ENCODE measurements around the gene DZIP3.
"Not testable (repeated sequence)": the region's sequence is repeated elsewhere in the genome, so short reads cannot be mapped to it uniquely, and the experiment has no call there.

The DZIP3 gene

DNA sequence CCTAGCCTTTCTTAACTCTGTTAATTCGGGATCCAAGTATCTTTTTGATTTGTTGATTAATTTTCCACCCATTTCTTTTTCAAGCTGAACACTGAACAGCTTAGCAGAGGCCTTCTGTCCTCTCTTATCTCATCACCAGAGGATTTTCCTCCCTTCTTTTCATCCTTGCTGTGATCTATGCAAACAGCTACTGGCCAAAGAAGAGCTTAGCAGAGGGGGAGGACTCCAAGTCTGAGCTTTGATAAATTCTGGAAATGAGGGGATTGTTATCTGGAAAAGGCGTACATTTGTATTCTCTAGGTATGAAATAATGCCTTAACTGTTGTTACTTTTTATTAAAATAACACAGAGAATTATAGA lies 13.4 kb downstream of the DZIP3 start:
- H3K27ac Mint-ChIP-seq = peak overlapping the region; percentile 97
- DNase-seq = no peak
- TF ChIP-seq CTCF (IDR thresholded peaks at IDR 0.05) = no peak

DNA sequence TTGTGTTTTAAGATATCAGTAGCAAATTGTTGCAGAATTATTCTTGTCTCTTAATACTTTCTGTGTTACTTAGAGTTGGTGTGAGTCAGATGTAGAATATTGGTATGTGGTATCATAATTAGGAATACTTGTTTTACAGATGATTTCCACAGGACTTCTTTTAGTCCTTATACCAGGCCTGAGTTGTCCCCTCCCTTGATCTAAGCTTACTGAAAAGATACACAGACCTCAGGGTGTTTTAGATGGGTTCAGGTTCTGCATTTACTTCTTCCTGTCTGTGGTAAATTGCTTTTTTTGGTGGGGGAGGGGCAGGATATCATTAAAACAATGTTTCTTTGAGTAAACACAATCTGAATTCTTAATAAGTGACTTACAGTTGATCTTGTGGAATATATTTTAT lies 14.2 kb downstream of the DZIP3 start:
- no peak overlapping the region for H3K4me3 Mint-ChIP-seq
- H3K4me1 Mint-ChIP-seq = peaks cover 20% of the 10 kb centered on the region
- H3K27me3 Mint-ChIP-seq (ENCODE audit: low read depth, poor library complexity) = peaks cover 2% of the 10 kb centered on the region
- peaks cover 37% of the 10 kb centered on the region for H3K36me3 Mint-ChIP-seq (ENCODE audit: low read depth)
- TF ChIP-seq CTCF (IDR thresholded peaks at IDR 0.05) = no peak
- peaks cover 16% of the 10 kb centered on the region for H3K9me3 Mint-ChIP-seq
- DNase-seq = no peak
- no peak overlapping the region for H3K27ac Mint-ChIP-seq

More for the DNA sequence above, 13.4 kb downstream of the DZIP3 start:
- Mint-ChIP-seq H3K9me3 (peaks cover 16% of the 10 kb centered on the region), H3K27me3 (ENCODE audit: low read depth, poor library complexity) (no peaks in the 10 kb centered on the region), H3K4me1 (peaks cover 20% of the 10 kb centered on the region), H3K4me3 (no peak overlapping the region), H3K36me3 (ENCODE audit: low read depth) (peaks cover 33% of the 10 kb centered on the region)

DNA sequence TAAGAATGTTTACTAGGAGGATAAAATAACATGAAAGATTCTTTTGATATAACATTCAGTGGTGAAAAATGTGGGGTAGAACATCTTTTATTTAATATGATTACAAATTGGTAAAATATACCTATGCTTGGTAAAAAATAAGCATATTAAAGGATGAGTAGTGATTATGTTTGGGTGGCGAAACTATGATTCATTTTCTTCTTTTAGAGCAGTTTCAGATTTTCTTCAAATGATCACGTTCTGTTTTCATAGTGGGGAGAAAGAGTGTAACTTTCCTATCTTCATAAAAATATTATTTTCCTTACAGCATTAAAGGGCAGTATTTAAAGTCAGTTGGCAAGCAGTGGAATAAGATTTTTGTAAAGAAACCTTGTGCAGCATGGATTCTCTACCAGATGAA lies 15.5 kb downstream of the DZIP3 start:
- H3K4me3 Mint-ChIP-seq = no peak overlapping the region

GRCh38 chr3:108605491-108605890 lies 16.0 kb downstream of the DZIP3 start:
- Mint-ChIP-seq H3K9me3 (peaks cover 15% of the 10 kb centered on the region), H3K36me3 (ENCODE audit: low read depth) (peaks cover 41% of the 10 kb centered on the region), H3K4me1 (peaks cover 20% of the 10 kb centered on the region), H3K27ac (no peak overlapping the region), H3K27me3 (ENCODE audit: low read depth, poor library complexity) (peaks cover 3% of the 10 kb centered on the region), H3K4me3 (no peak overlapping the region)
- DNase-seq = no peak
- TF ChIP-seq CTCF (IDR thresholded peaks at IDR 0.05) = no peak

More for the DNA sequence above, 15.5 kb downstream of the DZIP3 start:
- Mint-ChIP-seq H3K9me3 (peaks cover 16% of the 10 kb centered on the region), H3K27me3 (ENCODE audit: low read depth, poor library complexity) (peaks cover 3% of the 10 kb centered on the region), H3K4me1 (peaks cover 20% of the 10 kb centered on the region), H3K27ac (no peak overlapping the region), H3K36me3 (ENCODE audit: low read depth) (peaks cover 44% of the 10 kb centered on the region)
- TF ChIP-seq CTCF (IDR thresholded peaks at IDR 0.05) = no peak
- DNase-seq = no peak

DNA sequence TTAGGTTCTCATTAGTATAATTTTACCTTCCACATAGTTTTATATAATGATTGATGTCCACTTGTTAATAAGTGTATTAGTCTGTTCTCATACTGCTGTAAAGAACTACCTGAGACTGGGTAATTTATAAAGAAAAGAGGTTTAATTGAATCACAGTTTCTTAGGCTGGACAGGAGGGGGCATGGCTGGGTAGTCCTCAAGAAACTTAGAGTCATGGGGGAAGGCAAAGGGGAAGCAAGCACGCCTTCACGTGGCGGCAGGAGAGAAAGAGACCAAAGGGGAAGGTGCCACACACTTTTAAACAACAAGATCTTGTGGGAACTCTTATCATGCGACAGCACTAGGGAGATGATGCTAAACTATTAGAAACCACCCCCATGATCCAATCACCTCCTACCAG lies 19.2 kb downstream of the DZIP3 start:
- H3K4me3 Mint-ChIP-seq = no peak overlapping the region
- H3K36me3 Mint-ChIP-seq (ENCODE audit: low read depth) = peaks cover 25% of the 10 kb centered on the region
- H3K4me1 Mint-ChIP-seq = peaks cover 3% of the 10 kb centered on the region
- H3K9me3 Mint-ChIP-seq = no peaks in the 10 kb centered on the region
- peaks cover 3% of the 10 kb centered on the region for H3K27me3 Mint-ChIP-seq (ENCODE audit: low read depth, poor library complexity)
- TF ChIP-seq CTCF (IDR thresholded peaks at IDR 0.05) = no peak
- no peak for DNase-seq
- no peak overlapping the region for H3K27ac Mint-ChIP-seq

GRCh38 chr3:108610651-108611050 lies 21.1 kb downstream of the DZIP3 start:
- no peak for TF ChIP-seq CTCF (IDR thresholded peaks at IDR 0.05)
- Mint-ChIP-seq H3K4me1 (no peaks in the 10 kb centered on the region), H3K9me3 (no peaks in the 10 kb centered on the region), H3K36me3 (ENCODE audit: low read depth) (peaks cover 25% of the 10 kb centered on the region), H3K27me3 (ENCODE audit: low read depth, poor library complexity) (peaks cover 3% of the 10 kb centered on the region), H3K27ac (no peak overlapping the region), H3K4me3 (no peak overlapping the region)
- no peak for DNase-seq

DNA sequence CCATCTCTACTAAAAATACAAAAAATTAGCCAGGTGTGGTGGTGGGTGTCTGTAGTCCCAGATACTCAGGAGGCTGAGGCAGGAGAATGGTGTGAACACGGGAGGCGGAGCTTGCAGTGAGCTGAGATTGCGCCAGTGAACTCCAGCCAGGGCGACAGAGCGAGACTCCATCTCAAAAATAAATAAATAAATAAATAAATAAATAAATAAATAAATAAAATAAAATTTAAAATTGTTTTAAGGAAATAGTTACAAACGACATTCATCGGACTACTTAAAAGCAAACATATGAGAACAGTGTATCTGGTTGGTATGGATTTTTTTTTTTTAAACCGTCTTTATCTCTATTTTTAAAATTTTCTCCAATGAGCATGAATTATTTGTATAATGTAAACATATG lies 26.6 kb downstream of the DZIP3 start:
- H3K4me1 Mint-ChIP-seq; H3K4me3 Mint-ChIP-seq; H3K27ac Mint-ChIP-seq; H3K27me3 Mint-ChIP-seq (ENCODE audit: low read depth, poor library complexity); DNase-seq; H3K9me3 Mint-ChIP-seq: not testable (repeated sequence)
- peaks cover 38% of the 10 kb centered on the region for H3K36me3 Mint-ChIP-seq (ENCODE audit: low read depth)

All from nephron progenitor cell (in vitro differentiated cells).